Glutamatergic neuron (in vitro differentiated cells): Measurements from ENCODE around the gene APBA2. TPM values are rescaled to one million over a fixed set of nuclear protein-coding genes. Genes with fewer than 3 reads are reported as not detected.

Experiments
- DNase-seq: peaks from one replicate; pipeline ENCODE4 v3.0.0; 2022
- H3K27ac Mint-ChIP-seq: one replicate; pipeline ENCODE4 v1.8.0; 2020; ENCODE audit warnings: mild to moderate bottlenecking, mixed read lengths, inconsistent platforms; ENCODE audit not compliant: unreplicated experiment
- H3K27me3 Mint-ChIP-seq: one replicate; pipeline ENCODE4 v1.8.0; 2020; ENCODE audit warnings: mild to moderate bottlenecking, moderate library complexity, mixed read lengths, inconsistent platforms; ENCODE audit not compliant: unreplicated experiment
- H3K36me3 Mint-ChIP-seq: one replicate; pipeline ENCODE4 v1.8.0; 2020; ENCODE audit warnings: mild to moderate bottlenecking, mixed read lengths, inconsistent platforms; ENCODE audit not compliant: unreplicated experiment
- H3K4me1 Mint-ChIP-seq: one replicate; pipeline ENCODE4 v1.8.0; 2020; ENCODE audit warnings: mild to moderate bottlenecking, low read depth, mixed read lengths, inconsistent platforms; ENCODE audit not compliant: unreplicated experiment
- H3K4me3 Mint-ChIP-seq: one replicate; pipeline ENCODE4 v1.8.0; 2020; ENCODE audit warnings: mild to moderate bottlenecking, mixed read lengths, inconsistent platforms; ENCODE audit not compliant: unreplicated experiment
- H3K9me3 Mint-ChIP-seq: one replicate; pipeline ENCODE4 v1.8.0; 2020; ENCODE audit warnings: mild to moderate bottlenecking, moderate library complexity, mixed read lengths, inconsistent platforms; ENCODE audit not compliant: unreplicated experiment
- CTCF ChIP-seq: fragments of 200-600 bp; sonication (generic); IDR thresholded peaks from one replicate; pipeline ENCODE4 v1.5.0; 2021; ENCODE audit not compliant: partially characterized antibody, unreplicated experiment
- total RNA-seq: library from RNA; stranded (reverse); fragmentation: NEBNext Ultra II Directional; extraction: Animal tissue kit (Norgen Biotek cat#: 25700); gene quantifications from one replicate; pipeline ENCODE4 v1.2.1, GENCODE V29; 2021; ENCODE audit not compliant: unreplicated experiment

The APBA2 gene
- total RNA-seq, 1 donor from 2014 or later = 166 TPM

- Mint-ChIP-seq H3K4me3 (no peak overlapping the region), H3K27me3 (peaks cover 4% of the 10 kb centered on the region), H3K9me3 (peaks cover 13% of the 10 kb centered on the region), H3K4me1 (peaks cover 9% of the 10 kb centered on the region), H3K36me3 (no peaks in the 10 kb centered on the region), H3K27ac (no peak overlapping the region)
- DNase-seq = peak; percentile 12
- TF ChIP-seq CTCF = no peak
These were observed 249.0 kb downstream of the APBA2 start for GRCh38 chr15:29134641-29135308.

GRCh38 chr15:29135309-29135657, 249.5 kb downstream of the APBA2 start:
- H3K27ac Mint-ChIP-seq = no peak overlapping the region
- peaks cover 13% of the 10 kb centered on the region for H3K4me1 Mint-ChIP-seq
- DNase-seq = no peak
- H3K27me3 Mint-ChIP-seq = peaks cover 5% of the 10 kb centered on the region
- no peak for TF ChIP-seq CTCF
- no peak overlapping the region for H3K4me3 Mint-ChIP-seq
- H3K9me3 Mint-ChIP-seq = peaks cover 17% of the 10 kb centered on the region
- no peaks in the 10 kb centered on the region for H3K36me3 Mint-ChIP-seq

- Mint-ChIP-seq H3K4me1 (peaks cover 18% of the 10 kb centered on the region), H3K4me3 (no peak overlapping the region), H3K27ac (no peak overlapping the region), H3K9me3 (peaks cover 20% of the 10 kb centered on the region), H3K36me3 (no peaks in the 10 kb centered on the region), H3K27me3 (peaks cover 9% of the 10 kb centered on the region)
- peak; percentile 12 for DNase-seq
- TF ChIP-seq CTCF = no peak
These were observed 250.2 kb downstream of the APBA2 start for GRCh38 chr15:29135702-29136646.

- no peak for TF ChIP-seq CTCF
- Mint-ChIP-seq H3K9me3 (peaks cover 16% of the 10 kb centered on the region), H3K27me3 (peaks cover 12% of the 10 kb centered on the region), H3K4me3 (no peak overlapping the region), H3K27ac (peak overlapping the region; percentile 7), H3K4me1 (peaks cover 13% of the 10 kb centered on the region), H3K36me3 (no peaks in the 10 kb centered on the region)
- no peak for DNase-seq
These were observed 252.5 kb downstream of the APBA2 start for GRCh38 chr15:29138260-29138659.

GRCh38 chr15:29139072-29139471, 253.3 kb downstream of the APBA2 start:
- no peak overlapping the region for H3K4me3 Mint-ChIP-seq
- no peak for TF ChIP-seq CTCF
- DNase-seq = peak; percentile 10

More at GRCh38 chr15:29139072-29139471, 253.3 kb downstream of the APBA2 start:
- Mint-ChIP-seq H3K36me3 (no peaks in the 10 kb centered on the region), H3K27me3 (peaks cover 15% of the 10 kb centered on the region), H3K27ac (peak overlapping the region; percentile 4), H3K9me3 (peaks cover 13% of the 10 kb centered on the region), H3K4me1 (peaks cover 13% of the 10 kb centered on the region)
